ENCODE data around the gene ADAMTS2.

DNA sequence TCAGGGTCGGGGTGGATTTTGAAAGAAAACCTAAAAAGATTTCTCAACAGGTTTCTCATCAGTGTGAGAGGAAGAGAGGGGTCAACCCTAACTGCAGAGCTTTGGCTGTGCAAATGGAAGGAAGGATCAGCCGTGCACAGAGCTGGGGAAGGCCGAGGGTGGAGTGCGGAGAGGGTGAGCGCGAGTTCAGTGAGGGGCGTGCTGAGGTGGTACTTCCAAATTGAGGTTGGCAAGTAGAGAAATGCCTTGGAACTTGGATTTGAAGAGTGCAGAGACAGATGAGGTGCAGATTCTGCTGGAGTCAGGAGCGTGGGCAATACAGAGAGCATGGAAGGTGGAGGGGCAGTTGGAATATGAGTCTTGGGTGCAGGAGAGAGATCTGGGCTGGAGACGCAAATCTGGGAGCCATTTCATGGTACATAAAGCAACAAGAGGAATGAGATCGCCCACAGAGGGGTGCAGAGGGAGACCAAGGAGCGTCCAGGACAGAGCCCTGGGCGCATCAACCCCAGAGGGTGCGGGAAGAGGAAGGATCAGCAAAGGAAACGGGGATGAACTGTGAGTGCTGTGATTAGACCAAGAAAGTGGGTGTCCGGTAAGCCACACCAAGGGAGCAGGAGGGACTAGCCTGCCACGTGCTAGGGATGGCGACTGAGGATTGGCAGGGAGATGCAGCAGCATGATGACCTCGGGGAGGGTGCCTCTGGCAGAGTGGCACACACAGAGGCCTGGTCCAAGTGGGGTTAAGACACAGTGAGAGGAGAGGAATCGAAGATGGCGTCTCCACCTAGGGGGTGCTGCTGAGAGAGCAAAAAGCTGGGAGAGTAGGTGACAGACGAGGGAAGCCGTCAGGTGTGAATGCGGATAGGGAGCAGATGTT, 105.8 kb downstream of the ADAMTS2 start:
- TF ChIP-seq, protein P1, sequence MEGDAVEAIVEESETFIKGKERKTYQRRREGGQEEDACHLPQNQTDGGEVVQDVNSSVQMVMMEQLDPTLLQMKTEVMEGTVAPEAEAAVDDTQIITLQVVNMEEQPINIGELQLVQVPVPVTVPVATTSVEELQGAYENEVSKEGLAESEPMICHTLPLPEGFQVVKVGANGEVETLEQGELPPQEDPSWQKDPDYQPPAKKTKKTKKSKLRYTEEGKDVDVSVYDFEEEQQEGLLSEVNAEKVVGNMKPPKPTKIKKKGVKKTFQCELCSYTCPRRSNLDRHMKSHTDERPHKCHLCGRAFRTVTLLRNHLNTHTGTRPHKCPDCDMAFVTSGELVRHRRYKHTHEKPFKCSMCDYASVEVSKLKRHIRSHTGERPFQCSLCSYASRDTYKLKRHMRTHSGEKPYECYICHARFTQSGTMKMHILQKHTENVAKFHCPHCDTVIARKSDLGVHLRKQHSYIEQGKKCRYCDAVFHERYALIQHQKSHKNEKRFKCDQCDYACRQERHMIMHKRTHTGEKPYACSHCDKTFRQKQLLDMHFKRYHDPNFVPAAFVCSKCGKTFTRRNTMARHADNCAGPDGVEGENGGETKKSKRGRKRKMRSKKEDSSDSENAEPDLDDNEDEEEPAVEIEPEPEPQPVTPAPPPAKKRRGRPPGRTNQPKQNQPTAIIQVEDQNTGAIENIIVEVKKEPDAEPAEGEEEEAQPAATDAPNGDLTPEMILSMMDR (conservative IDR thresholded peaks at IDR 0.05 in 1 of 2, IDR thresholded peaks at IDR 0.05 in 1 of 2; ENCODE audit: low read depth in 1 of 2, low read length in 2 of 2) = no peak
- TF ChIP-seq EZH2 (IDR thresholded peaks at IDR 0.05; ENCODE audit: low read length, missing control alignments) = no peak
